Amygdala (tissue), 56 donors: ENCODE measurements around the gene RSPH1.

ENCODE experiments used
- DNase-seq, 56 donors: peaks; one replicate each; lab custom pipeline; 2025; lab: John Stamatoyannopoulos, UW

Gene RSPH1

DNA sequence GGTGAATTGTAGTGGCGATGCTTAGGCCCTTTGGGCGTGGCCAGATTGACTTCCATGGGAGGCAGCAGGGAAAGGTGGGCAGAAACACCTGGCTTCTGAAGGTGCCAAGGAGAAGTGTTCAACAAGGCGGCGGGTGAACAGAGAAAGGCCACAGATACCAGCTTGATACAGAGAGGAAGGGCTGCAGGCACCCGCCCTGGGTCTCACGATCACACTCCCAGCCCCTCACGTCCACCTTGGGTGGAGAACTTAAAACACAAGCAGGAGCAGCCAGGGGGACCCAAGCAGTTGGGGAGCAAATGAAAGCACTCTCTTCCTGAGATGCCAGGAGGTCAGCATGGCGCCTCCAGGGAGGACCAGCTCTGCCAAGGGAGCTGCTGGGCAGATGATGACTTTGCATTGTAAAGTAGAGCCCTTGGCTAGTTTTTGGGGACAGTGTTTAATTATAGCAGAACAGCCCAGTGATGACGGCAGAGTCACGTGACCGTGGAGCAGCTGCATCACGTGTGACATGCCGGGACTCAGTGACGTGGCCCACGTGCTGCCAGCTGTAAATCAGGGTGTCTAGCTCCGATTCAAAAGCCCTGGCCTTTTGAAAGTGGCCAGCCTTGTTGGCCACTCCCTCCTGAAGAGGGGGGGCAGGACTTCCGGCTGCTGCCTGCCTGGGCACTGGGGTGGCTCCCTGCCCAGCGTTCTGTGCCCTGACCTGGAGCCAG lies 36.6 kb upstream of the RSPH1 start:
- DNase-seq = peak in 47 of 56 donors; percentile 16 to 97 (median 72)

- DNase-seq = no peak
These were observed 35.7 kb upstream of the RSPH1 start for GRCh38 chr21:42531771-42532170.

DNA sequence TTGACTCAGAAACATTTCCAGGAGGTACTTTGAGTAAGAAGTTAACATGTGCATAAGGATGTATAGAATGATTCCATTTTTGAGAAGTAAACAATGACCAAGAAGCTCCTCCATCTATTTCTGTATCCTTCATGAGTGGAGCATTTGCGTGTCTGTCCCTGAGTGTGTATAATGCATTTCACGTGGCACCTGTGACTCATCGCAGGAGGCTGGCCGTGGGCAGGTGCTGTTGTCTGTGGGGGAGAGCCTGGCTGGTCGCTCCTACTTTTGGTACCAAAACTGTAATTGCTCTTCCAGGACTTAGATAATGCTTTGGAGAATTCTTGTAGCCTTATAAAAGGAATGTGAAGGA lies 34.1 kb upstream of the RSPH1 start:
- DNase-seq = peak in 15 of 56 donors; percentile 24 to 67 (median 49)

GRCh38 chr21:42527489-42528158 lies 31.6 kb upstream of the RSPH1 start:
- no peak for DNase-seq

DNA sequence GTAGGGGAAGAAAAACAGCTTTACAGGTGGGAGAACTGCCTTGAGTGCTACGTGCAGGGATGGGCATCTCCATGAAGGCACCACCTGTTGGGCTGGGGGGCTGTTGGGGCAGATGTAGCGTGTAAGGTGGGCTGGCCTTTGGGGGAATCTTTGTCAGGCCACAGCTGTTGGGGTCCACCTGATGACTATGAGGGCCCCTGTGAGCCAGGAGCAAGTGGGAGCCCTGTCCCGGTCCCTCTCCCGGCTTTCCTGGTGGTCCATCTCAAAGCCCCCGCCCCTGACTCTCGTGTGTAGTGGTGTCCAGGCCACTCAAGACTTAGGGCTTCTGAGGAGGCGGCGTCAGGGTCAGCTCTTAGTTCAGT lies 31.1 kb upstream of the RSPH1 start:
- DNase-seq = no peak

DNA sequence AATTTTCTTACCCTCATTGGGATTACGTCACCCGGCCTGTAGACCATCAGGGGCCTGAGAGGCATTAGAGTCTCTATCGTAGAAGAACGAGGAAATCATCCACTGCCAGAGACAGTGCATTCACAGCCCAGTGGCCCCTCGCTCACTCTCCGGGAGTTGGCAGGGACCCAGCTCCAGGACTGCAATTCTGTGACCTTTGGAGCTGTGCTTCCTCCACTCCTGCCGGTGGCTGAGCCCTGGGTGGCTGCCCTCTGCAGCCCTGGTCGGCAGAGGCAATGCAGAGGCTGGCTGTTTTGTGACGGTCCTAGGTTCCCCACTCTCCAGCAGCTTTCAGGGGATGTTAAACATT lies 30.3 kb upstream of the RSPH1 start:
- no peak for DNase-seq

GRCh38 chr21:42525676-42526378 lies 29.8 kb upstream of the RSPH1 start:
- DNase-seq = no peak

- DNase-seq = no peak
These were observed 29.1 kb upstream of the RSPH1 start for GRCh38 chr21:42525029-42525581.

DNA sequence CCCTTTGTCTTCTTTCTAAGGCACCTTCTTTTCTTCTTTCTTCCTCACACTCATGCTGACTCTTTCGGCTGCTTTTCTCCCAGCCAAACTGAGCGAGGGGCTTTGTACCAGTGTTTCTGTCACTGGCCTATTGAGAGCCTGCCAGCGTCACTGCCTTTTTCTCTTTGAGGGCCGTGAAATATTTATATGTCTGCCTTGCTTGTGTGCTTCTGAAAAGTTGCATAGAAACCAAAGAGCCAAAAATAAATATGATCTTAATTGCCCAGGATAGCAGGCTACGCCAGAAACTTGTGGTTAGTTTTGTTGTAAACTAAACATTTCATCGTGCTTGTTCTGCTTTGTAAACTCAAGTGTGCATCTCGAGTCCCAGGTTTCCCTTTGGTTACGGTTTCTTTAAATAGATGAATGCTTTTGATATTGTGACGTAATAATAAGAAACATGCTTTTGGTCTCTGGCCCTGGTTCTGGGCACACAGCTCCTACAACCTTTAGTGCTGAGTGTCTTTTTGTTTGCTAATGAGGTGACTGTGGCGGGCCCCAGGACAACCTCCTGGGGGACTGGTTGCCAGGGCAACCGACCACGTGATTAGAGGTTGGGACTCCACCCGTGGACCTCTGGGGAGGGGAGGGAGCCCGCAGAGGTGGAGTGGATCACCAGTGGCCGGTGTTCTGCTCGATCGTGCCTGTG lies 28.5 kb upstream of the RSPH1 start:
- DNase-seq = peak in 4 of 56 donors; percentile 37 to 58 (median 52)

DNA sequence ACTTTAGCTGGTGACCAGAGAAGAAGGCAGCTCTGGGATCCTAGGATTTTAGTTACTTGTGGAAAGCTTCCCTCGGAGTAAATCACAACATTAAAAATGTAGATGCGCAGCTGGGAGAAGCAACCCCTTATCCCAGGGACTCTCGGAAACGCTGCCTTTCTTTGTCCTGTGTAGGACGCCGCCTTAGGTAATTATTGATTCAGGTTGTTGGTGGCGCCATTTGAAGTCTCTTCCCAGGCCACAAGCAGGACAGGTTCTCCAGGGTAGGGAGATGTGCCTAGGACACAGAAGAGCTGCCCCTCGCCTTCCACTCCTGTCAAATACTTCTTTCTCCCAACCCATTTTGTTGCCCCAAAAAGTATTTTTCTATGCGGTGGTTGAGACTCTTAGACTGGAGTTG lies 27.9 kb upstream of the RSPH1 start:
- DNase-seq = no peak

DNA sequence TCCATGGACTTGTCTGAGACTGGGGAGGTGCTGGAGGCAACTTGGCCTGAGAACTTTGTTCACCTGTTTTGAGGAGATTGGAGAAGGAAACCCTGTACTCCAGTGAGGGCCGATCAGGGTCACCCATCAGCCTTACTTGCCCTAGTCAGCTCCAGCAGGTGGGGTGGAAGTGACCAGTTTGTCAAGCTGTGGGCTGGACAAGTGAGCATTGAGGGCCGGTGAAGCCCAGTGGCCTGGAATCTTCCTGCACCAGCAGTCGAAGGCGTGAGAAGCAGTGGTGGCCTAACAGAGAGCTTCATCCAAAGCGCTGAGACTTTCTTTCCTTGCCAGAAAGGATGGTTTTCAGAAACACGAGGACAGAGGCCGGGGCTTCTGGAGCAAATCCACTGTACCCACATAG lies 27.2 kb upstream of the RSPH1 start:
- DNase-seq = no peak

- DNase-seq = no peak
These were observed 26.7 kb upstream of the RSPH1 start for GRCh38 chr21:42522771-42523170.

- DNase-seq = no peak
These were observed 26.2 kb upstream of the RSPH1 start for GRCh38 chr21:42522271-42522670.

- DNase-seq = no peak
These were observed 25.8 kb upstream of the RSPH1 start for GRCh38 chr21:42521805-42522204.

DNA sequence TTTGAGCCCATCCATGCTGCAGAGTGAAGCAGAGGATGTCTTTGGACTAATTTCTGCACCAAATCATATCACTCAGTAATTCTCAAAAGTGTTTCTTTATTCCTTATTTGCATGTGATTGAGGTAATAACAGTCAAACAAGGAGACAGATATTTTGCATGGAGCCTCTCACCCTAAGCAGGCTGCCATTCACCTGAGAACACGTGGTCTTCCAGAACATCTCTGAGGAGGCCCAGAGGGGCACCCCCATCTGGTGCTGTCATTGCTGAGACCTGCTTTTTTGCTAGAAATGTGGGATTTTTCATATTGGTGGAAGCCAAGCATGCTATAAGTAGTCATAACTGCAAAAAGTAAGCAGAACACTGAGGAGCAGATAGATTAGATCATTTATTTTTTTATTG lies 25.4 kb upstream of the RSPH1 start:
- DNase-seq = no peak

- DNase-seq = peak in 1 of 56 donors; percentile 34
These were observed 24.7 kb upstream of the RSPH1 start for GRCh38 chr21:42520628-42521253.

- no peak for DNase-seq
These were observed 22.6 kb upstream of the RSPH1 start for GRCh38 chr21:42518626-42519025.

DNA sequence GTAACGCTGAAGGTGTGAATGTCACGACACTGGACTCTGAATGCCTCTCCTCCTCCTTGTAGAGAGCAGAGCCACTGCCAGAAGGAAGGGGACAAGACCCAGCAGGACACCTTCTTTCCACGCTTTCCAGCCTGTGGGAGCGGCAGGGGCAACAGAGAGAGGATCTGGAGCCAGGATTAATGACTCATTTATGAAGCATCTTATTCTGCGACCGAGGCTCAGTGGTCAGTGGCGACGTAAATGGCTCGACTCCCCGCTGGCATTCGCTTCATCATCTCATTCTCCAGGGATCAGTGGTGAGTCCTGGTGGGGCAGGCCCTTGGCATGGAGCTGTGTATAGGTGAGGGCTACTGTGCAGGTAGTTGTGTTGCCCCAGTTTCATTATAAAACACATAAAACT lies 22.2 kb upstream of the RSPH1 start:
- no peak for DNase-seq

DNA sequence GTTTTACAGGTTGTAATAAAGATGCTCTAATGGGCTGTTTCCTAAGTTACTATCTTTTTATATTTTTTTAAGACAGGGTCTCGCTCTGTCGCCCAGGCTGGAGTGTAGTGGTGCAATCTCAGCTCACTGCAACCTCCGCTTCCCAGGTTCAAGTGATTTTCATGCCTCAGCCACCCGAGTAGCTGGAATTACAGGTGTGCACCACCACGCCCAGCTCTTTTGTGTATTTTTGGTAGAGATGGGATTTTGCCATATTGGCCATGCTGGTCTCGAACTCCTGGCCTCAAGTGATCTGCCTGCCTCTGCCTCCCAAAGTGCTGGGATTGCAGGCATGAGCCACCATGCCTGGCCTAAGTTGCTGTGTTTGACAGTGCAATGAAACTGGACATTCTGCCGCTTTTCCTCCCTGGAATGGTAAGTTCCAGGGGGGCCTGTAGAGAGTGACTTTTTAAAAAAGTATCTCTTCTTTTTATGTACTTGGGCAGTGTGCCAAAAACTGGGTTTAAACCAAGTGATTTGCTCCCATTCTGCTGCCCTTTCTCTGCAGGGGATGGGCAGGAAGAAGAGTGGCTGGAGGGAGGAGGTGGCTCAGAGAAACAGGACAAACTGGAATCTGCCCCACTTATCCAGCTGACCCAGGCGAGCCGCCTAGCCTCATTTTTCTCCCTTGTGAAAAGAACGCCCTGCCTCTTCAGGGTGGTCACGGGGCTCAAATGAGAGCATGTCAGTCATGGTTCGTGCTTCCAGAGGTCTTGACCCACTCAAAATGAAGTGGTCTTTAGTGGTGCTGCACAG lies 19.9 kb upstream of the RSPH1 start:
- DNase-seq = peak in 1 of 56 donors; percentile 24

GRCh38 chr21:42514883-42515228 lies 18.8 kb upstream of the RSPH1 start:
- no peak for DNase-seq
